ENCODE data around the gene TOM1.

Gene TOM1

DNA sequence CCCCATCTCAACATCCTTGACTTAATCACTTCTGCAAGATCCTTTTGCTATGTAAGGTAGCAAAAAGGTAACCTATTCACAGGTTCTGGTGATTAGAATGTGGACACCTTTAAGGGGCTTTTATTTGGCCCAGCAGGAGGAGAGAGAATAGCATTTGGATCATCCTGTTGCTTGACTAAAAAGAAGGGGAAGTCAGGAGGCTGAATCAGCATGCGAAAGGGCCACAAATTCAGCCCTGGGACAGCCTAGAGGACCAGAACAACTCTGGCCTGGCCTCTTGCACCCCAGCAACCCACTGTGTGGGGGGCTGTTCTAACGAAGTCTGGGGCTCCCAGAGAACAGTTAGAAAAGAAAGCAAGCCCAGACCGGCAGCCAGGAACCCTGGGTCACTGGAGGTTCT lies 78.0 kb downstream of the TOM1 start:
- no peak for DNase-seq

DNA sequence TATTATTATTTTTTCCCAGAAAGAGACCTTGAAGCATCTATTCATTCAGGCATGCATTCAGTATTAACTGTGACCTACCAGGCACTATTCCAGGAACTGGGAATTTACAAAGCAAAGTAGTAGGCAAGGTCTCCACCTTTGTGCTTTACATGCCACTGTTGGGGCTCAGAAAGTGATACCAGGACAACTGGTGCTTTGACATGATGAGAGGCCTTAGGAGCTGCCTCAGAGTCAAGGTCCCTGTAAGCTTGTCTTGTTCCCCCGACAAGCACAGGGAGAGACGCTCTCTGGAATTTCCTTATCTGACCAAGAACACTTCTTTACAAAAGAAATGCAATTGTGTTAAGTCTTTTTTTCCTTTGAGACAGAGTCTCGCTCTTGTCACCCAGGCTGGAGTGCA lies 78.9 kb downstream of the TOM1 start:
- DNase-seq, result no peak

DNA sequence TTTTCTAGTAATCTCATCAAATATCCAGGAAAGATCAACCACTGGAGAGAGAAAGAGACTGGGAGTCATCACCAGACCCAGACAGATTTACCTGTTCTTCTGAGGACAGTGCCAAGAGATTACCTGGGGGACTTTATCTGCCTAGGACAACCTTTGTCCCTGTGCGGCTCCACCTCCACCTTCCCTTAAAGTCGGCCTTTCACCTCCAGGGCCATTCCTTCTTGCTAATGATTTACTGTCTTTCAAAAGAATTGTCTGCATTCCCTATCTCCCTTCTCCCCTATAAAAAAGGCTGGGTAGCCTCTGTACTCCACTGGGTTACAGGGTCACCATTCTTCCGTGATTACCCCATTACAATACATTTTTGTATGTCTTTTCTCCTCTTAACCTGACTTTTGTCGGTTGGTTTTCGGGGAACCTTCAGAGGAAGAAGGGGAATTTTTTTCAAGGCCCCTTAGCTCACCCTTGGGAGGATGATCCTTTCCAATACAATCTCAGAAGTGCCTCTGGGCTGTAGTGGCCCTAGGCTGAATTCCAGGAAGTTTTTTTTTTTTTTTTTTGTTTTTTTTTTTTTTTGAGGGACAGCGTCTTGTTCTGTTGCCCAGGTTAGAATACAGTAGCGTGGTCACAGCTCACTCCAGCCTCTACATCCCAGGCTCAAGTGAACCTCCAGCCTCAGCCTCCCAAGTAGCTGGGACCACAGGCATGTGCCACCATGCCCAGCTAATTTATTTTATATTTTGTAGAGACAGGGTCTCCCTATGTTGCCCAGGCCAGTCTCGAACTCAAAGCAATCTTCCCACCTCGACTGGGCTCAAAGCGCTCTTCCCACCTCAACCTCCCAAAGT lies 79.7 kb downstream of the TOM1 start:
- DNase-seq, result no peak

DNA sequence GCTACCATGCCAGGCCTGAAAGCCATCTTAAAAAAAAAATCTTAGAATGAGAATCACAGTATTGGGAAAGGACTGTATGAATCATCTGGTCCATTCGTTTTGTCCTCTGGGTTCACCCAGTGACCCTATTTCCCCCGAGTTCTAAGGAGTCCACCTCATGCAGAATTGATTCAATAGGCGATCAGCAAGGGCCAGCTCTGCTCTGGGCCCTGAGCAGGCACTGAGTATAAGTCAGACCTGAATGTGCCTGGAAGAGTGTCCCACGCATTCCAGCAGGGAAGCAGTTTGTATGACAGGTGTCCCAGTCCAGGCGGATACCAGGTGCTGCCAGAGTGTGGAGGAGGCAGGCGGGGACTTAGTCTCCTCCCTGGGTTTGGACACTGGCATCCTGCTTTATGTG lies 80.3 kb downstream of the TOM1 start:
- no peak for DNase-seq

DNA sequence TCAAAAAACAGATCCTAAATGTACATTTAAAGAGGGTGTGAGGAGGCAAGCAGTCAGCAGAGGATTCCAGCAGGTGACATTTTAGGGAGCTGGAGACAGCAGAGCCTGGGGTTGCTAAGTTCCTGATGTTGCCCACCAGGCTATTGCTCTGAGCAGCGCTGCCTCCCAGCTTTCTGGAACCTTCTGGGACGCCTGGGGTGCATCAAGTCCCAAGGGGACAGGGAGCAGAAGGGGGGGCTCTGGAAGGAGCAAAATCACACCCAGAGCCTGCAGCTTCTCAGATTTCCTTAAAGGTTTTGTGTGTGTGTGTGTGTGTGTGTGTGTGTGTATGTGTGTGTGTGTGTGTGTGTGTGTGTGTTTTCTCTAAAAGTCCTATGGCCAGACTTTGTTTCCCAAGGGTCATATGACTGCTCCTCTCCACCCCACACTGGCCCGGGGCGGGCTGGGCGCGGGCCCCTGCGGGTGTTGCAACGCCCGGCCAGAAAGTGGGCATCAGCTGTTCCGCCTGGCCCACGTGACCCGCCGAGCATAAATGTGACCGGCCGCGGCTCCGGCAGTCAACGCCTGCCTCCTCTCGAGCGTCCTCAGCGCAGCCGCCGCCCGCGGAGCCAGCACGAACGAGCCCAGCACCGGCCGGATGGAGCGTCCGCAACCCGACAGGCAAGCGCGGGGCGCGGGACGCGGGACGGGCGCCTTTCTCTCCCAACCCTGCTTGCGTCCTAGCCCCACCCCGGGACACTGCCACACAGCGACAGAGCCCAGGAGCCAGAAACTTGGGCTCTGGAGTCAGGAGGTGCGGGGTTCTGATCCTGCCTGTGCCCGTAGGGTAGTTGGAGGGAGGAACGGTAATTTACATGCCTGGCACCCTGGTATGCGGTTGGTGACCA lies 81.1 kb downstream of the TOM1 start, which contains the start of gene HMOX1:
Gene HMOX1 (plus strand): TSS at position 560 of the 887 bp plus-strand sequence. CDS start 78 bp downstream, at position 638.
- DNase-seq, result peak; percentile 53

DNA sequence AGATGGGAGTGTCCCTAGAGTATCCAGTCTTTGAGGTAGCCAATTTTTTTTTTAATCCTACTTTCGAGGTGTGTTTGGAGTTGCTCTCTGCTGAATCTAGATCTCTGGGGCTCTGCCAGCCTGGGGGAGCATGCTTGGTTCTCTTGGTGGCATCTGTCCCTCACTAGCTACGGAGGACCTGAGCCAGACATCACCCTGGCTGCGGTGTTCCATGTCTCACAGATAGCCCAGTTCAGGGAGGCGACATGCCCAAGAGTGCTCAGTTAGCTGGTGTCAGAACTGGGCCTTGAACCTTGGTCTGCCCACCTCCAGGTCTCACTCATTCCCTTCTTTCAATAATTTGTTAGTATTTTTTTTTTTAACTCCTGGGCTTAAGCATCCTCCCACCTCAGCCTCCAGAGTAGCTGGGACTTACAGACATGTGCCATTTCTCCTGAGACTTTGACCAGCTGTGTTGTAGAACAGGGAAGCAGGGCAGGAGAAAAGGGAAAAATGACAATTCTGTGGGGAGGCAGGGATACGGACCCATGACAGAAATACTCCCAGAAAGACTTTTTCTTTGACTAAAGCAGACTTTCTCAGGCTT lies 81.8 kb downstream of the TOM1 start:
- DNase-seq, result no peak

DNA sequence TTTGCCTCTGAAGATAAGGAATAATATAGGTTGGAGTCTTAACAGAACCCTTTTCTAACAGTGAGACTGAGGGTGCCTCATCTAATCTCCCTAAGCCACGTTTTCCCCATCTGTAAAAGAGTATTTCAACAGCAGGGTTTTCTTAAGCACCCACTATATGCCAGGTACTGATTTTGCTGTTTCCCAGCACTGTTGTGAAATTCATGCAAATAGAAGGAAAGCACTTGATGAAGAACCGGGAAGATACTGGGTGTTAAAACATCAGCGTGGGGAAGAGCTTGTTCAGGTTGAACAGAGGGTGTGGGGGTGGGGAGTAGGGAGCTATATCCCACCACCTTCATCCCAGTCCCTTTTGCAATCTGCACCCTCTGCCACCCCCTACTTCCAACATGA lies 84.0 kb downstream of the TOM1 start:
- no peak for DNase-seq

DNA sequence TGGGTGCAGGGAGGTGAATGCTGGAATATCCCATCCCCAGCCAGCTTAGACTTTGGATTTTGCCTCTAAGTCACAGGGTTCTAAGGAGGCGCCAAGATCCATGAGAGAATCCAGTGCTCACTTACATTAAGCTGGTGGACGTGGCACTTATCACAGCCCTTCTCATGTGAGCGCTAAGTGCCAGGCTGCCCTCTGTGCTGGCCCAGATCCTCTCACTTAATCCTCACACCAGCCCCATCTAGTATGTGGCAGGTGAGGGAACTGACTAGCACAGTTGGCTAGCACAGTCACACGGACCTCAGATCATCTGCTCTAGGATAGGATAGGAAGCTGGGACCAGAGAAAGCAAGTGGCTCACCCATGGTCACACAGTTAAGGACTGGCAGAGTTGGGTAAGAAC lies 84.8 kb downstream of the TOM1 start:
- no peak for DNase-seq

DNA sequence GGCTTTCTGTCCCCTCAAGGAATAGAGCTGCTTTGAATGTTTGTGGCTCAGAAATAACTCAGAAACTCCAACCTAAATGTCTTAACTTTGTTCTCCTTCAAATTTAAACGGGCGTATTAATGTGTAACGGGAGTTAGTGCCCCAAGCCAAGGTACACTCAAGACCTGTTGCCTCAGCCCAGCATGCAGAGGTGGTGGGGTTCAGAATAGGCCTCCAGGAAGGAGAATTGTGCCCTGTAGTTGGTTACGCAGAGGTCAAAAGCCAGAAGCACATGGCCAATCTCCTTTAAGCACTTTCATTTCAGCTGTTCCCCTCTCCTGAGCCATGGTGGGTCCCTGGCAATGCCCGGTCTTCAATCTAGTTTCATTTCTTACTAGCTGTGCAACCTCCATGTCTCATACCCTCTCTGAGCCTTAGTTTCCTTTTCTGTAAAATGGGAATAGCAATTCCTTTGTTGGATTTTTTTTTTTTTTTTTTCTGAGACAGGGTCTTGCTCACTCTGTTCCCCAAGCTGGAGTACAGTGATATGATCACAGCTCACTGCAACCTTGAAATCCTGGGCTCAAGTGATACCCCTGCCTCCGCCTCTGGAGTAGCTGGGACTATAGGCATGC lies 85.4 kb downstream of the TOM1 start:
- no peak for DNase-seq

DNA sequence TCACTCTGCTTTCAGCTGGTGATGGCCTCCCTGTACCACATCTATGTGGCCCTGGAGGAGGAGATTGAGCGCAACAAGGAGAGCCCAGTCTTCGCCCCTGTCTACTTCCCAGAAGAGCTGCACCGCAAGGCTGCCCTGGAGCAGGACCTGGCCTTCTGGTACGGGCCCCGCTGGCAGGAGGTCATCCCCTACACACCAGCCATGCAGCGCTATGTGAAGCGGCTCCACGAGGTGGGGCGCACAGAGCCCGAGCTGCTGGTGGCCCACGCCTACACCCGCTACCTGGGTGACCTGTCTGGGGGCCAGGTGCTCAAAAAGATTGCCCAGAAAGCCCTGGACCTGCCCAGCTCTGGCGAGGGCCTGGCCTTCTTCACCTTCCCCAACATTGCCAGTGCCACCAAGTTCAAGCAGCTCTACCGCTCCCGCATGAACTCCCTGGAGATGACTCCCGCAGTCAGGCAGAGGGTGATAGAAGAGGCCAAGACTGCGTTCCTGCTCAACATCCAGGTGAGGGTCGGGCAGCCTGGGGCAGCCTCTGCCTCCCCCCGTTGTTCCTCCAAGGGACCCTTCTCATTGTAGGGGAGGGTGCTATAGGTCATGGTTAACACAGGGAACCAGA lies 87.1 kb downstream of the TOM1 start:
- DNase-seq, result no peak

DNA sequence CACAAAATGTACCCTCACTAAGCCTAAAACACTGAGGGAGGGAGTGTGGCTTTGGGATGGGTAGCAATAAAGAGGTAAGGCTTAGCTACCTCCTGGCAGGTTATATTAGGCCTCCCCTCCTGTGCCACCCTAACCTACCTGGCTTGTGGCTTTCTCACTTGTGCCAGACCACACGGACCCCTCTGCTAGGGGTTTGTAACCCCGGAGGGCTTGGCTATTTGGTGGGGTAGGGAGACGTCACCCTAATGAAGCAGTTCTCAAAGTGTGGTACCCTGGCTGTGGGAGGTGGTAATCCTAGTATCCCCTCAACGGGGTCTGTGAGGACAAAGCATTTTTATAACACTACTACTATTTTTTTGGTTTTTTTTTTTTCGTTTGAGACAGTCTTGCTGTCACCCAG lies 91.2 kb downstream of the TOM1 start:
- DNase-seq, result no peak

DNA sequence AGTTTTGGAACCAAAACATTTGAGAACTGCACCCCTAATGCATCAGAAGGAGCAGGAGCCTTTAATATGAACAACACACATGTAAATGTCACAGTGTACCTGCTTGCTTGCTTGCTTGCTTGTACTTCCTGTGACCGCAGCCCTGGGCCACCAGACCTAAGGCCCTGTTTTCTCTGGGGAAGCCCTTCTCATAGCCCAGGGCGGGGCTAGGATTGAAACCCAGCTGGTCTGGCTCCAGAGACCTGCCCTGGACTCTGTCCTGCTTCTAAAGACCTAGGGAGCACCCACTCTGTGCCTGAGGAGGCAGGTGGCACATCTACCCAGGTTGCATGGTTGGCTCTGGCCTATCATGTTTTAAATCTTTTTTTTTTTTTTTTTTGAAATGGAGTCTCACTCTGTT lies 92.7 kb downstream of the TOM1 start:
- DNase-seq, result no peak

DNA sequence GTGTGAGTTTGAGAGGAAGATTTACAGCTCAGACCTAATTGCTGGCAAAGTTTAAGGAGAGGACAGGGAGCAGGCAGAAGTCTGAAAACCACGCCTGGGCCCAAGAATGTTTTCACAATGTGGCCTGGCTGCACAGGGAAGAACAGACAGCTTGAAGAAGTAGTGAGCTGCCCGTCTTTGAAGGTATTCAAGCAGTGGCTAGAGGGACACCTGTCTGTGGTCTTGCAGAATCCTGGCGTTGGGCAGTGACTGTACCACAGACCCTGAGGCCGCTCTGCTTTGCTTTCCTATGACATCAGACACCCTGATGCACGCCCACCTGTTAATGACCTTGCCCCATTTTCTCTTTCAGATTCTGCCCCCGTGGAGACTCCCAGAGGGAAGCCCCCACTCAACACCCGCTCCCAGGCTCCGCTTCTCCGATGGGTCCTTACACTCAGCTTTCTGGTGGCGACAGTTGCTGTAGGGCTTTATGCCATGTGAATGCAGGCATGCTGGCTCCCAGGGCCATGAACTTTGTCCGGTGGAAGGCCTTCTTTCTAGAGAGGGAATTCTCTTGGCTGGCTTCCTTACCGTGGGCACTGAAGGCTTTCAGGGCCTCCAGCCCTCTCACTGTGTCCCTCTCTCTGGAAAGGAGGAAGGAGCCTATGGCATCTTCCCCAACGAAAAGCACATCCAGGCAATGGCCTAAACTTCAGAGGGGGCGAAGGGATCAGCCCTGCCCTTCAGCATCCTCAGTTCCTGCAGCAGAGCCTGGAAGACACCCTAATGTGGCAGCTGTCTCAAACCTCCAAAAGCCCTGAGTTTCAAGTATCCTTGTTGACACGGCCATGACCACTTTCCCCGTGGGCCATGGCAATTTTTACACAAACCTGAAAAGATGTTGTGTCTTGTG lies 93.7 kb downstream of the TOM1 start:
- no peak for DNase-seq

DNA sequence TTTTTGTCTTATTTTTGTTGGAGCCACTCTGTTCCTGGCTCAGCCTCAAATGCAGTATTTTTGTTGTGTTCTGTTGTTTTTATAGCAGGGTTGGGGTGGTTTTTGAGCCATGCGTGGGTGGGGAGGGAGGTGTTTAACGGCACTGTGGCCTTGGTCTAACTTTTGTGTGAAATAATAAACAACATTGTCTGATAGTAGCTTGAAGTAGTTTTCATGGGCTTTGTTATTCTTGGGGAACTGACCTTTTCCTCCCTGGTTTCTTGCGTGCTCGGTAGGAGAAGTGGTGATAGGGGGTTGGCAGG lies 94.3 kb downstream of the TOM1 start:
- DNase-seq, result no peak

DNA sequence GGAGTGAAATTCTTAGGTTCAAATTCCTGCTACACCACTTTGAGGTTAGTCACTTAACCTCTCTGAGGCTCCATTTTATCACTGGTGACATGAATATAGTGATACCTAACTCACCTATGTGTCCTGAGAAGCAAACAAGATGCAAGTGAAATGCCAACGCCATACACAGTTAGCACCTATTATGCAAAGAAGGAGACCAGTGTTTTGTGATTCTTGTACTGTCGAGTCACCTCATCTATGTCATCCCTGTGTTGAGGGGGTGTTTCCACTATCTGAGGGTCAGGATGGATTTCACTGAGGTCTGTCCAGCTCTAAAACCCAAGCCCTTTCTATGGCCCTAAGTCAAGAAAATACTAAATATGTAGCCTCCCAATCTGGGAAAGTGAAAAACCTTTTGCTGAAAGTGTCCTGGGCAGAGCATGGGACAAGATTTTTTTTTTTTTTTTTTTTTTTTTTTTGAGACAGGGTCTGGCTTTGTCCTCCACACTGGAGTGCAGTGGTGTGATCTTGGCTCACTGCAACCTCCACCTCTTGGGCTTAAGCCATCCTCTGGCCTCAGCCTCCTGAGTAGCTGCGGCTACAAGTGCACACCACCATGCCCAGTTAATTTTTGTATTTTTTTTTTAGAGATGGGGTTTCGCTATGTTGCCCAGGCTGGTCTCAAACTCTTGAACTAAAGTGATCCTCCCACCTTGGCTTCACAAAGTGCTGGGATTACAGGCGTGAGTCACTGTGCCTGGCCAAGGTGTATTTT lies 95.3 kb downstream of the TOM1 start:
- DNase-seq, result no peak

DNA sequence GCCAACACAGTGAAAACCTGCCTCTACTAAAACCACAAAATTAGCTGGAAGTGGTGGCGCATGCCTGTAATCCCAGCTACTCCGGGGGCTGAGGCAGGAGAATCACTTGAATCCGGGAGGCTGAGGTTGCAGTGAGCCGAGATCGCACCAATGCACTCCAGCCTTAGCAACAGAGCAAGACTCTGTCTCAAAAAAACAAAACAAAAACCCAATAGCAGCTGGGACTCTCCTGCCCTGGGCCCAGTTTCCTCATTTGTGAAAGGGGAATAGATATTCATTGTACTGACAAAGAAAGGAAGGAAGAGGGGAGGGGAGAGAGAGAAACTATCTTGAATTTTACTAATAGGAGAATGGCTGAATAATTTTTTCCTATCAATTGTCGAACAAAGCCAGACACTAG lies 96.9 kb downstream of the TOM1 start:
- peak; percentile 15 for DNase-seq

DNA sequence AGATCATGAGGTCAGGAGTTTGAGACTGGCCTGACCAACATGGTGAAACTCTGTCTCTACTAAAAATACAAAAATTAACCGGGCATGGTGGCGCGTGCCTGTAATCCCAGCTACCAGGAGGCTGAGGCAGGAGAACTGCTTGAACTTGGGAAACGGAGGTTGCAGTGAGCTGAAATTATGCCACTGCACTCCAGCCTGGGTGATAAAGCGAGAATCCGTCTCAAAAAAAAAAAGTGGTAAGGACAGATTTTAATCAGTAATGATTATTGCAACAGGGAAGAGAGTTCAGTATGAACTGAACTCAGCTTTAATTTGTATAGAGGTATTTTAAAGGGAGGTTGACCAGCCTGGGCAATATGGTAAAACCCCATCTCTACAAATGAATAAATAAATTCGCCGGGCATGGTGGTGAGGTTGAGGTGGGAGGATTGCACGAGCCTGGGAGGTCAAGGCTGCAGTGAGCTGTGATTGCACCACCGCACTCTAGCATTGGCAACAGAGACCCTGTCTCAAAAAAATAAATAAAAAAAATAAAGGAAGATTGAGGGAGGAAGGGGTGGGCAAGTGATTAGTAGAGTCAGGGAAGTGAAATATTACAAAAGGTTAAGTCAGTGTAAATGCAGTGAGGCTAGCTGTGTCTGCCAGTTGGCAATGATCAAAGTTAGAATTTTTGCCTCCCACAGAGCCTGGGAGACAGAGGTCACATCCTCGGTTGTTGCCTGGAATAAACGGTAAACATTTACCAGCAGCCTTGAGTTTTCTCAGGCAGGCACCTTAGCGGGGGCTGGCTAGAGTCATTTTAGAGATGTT lies 97.6 kb downstream of the TOM1 start:
- no peak for DNase-seq

All from CD4-positive, alpha-beta T cell treated with Interleukin-10 for 1 hour (primary cell).